K562 (cell line): Measurements from ENCODE around the gene ACVR2B. TPM values are rescaled to one million over a fixed set of nuclear protein-coding genes. Genes with fewer than 3 reads are reported as not detected.
"Not testable (repeated sequence)": the region's sequence is repeated elsewhere in the genome, so short reads cannot be mapped to it uniquely, and the experiment has no call there.

ENCODE experiments used
- ATAC-seq: fragments of 200-7000 bp; cut with Tn5 transposase; 3 replicates; pipeline ENCODE4 v1.9.1; 2020; ENCODE audit warnings: moderate library complexity
- BruUV-seq: library from RNA; stranded (reverse); fragments of 400-500 nt; replicated peaks from 2 replicates; lab custom pipeline; 2021; lab: Mats Ljungman, UMichigan
- CTCF ChIA-PET: fragments of 300-600 bp; formaldehyde crosslinking; extraction: SDS; loops from one replicate; lab custom pipeline; 2021; ENCODE audit warnings: low intra/inter-chr PET ratio; lab: Yijun Ruan, JAX
- POLR2A ChIA-PET: fragments of 300-600, 350-650 bp; sonication (Branson Sonifier 250); formaldehyde crosslinking; extraction: SDS; loops from one replicate; lab custom pipeline; 2021; ENCODE audit warnings: antibody characterized with exemption, inconsistent platforms; lab: Yijun Ruan, JAX
- DNase-seq, 4 experiments: peaks; one replicate each; pipeline versions ENCODE4 v3.0.0 to v3.0.0-alpha.2; 2011 to 2018; ENCODE audit warnings: low spot score in 3 of 4, mixed read lengths in 3 of 4; ENCODE audit errors: extremely low read depth in 1 of 4
- FAIRE-seq: peaks from 2 replicates; lab custom pipeline; 2011; peaks lifted over from hg19 to GRCh38; lab: Jason Lieb, UNC
- H2AFZ ChIP-seq: 2 replicates; pipeline ENCODE4 v1.6.0; 2011; ENCODE audit warnings: low read depth, low read length, control low read depth, inconsistent platforms
- H3K27ac ChIP-seq: fragments of 200-600 bp; 3 replicates; pipeline ENCODE4 v1.8.0; 2011; ENCODE audit warnings: low read depth, mild to moderate bottlenecking, control low read depth, inconsistent platforms, low read length, moderate library complexity, mixed read lengths; ENCODE audit errors: extremely low read depth
- H3K27me3 ChIP-seq, 2 experiments: fragments of 300-600 bp in 1 of 2; 2 replicates in 1 of 2; 3 replicates in 1 of 2; pipeline versions ENCODE4 v1.6.0 to v1.8.0; 2011; ENCODE audit warnings: inconsistent platforms in 2 of 2, low read length in 2 of 2, mild to moderate bottlenecking in 1 of 2, mixed read lengths in 1 of 2, moderate library complexity in 1 of 2; ENCODE audit not compliant: control insufficient read depth in 2 of 2, insufficient read depth in 2 of 2
- H3K36me3 ChIP-seq: fragments of 300-600 bp; 3 replicates; pipeline ENCODE4 v1.8.0; 2011; ENCODE audit warnings: mild to moderate bottlenecking, low read length, inconsistent platforms; ENCODE audit not compliant: control insufficient read depth, insufficient read depth
- H3K4me1 ChIP-seq, 2 experiments: fragments of 200-600 bp in 1 of 2; replicated peaks in 1 of 2; 2 replicates in 1 of 2; 3 replicates in 1 of 2; pipeline versions ENCODE4 v1.5.1 to v1.8.0; 2011; ENCODE audit warnings: inconsistent platforms in 2 of 2, low read length in 2 of 2, mild to moderate bottlenecking in 1 of 2, mixed read lengths in 1 of 2, moderate library complexity in 1 of 2; ENCODE audit not compliant: control insufficient read depth in 2 of 2, insufficient read depth in 2 of 2
- H3K4me2 ChIP-seq: 2 replicates; pipeline ENCODE4 v1.6.1; 2011; ENCODE audit warnings: low read length, control low read depth, inconsistent platforms, mixed read lengths; ENCODE audit not compliant: insufficient read depth
- H3K4me3 ChIP-seq: fragments of 200-600 bp; sonication (generic), shearing (Covaris generic); 2 replicates; pipeline ENCODE4 v1.5.1; 2016; ENCODE audit warnings: control low read depth, inconsistent platforms
- H3K79me2 ChIP-seq: fragments of 200-600 bp; 3 replicates; pipeline ENCODE4 v1.8.0; 2011; ENCODE audit warnings: low read length, inconsistent platforms; ENCODE audit not compliant: control insufficient read depth, insufficient read depth
- H3K9ac ChIP-seq, 2 experiments: 2 replicates each; pipeline versions ENCODE4 v1.6.0 to v1.6.1; 2011; ENCODE audit warnings: low read depth in 2 of 2, low read length in 2 of 2, control low read depth in 1 of 2, inconsistent platforms in 1 of 2, mild to moderate bottlenecking in 1 of 2, mixed read lengths in 1 of 2; ENCODE audit not compliant: insufficient read depth in 1 of 2
- H3K9me1 ChIP-seq: one replicate; pipeline ENCODE4 v1.6.0; 2011; ENCODE audit warnings: inconsistent platforms, mild to moderate bottlenecking, low read length, moderate library complexity; ENCODE audit not compliant: control insufficient read depth, insufficient read depth
- H3K9me3 ChIP-seq: replicated peaks from 2 replicates; pipeline ENCODE4 v1.5.1; 2011; ENCODE audit warnings: low read depth, low read length, inconsistent platforms; ENCODE audit not compliant: control insufficient read depth, insufficient read depth
- H4K20me1 ChIP-seq: replicated peaks from 2 replicates; pipeline ENCODE4 v1.6.1; 2011; ENCODE audit warnings: low read length, inconsistent platforms, mixed read lengths; ENCODE audit not compliant: control insufficient read depth, insufficient read depth
- DIDO1 ChIP-seq: fragments of 450-650 bp; IDR thresholded peaks from 2 replicates; pipeline ENCODE4 v1.6.1; 2016; ENCODE audit warnings: low read depth, missing biosample characterization, missing genetic modification characterization
- JUNB ChIP-seq: fragments of 450-650 bp; formaldehyde crosslinking; conservative IDR thresholded peaks from 2 replicates; pipeline ENCODE4 v1.4.0; 2020; ENCODE audit warnings: mild to moderate bottlenecking
- KLF16 ChIP-seq: IDR thresholded peaks from 2 replicates; pipeline ENCODE4 v1.6.1; 2016; ENCODE audit warnings: antibody characterized with exemption
- NFIX ChIP-seq: fragments of 250-450 bp; sonication (Bioruptor Pico); IDR thresholded peaks from 2 replicates; pipeline ENCODE4 v1.4.0; 2020; ENCODE audit warnings: low read depth, mild to moderate bottlenecking, moderate library complexity
- RNF2 ChIP-seq: sonication (generic); IDR thresholded peaks from 2 replicates; pipeline ENCODE4 v1.6.1; 2016
- SAP30 ChIP-seq: fragments of 200-600 bp; sonication (generic); IDR thresholded peaks from 2 replicates; pipeline ENCODE4 v1.6.1; 2012; ENCODE audit warnings: borderline replicate concordance, low read depth, mild to moderate bottlenecking, moderate library complexity, low read length, control low read depth, inconsistent platforms; ENCODE audit not compliant: insufficient read depth, poor library complexity, severe bottlenecking
- TFAM ChIP-seq: fragments of 250-450 bp; sonication (Bioruptor Pico); conservative IDR thresholded peaks from 2 replicates; pipeline ENCODE4 v1.5.0; 2021; ENCODE audit warnings: mild to moderate bottlenecking, moderate library complexity
- WHSC1 ChIP-seq: IDR thresholded peaks from one replicate; pipeline ENCODE4 v1.6.1; 2012; ENCODE audit warnings: low read length, control low read depth, inconsistent platforms
- ZKSCAN8 ChIP-seq: fragments of 200-800 bp; sonication (Bioruptor generic); IDR thresholded peaks from 2 replicates; pipeline ENCODE4 v1.6.1; 2016; ENCODE audit warnings: missing genetic modification characterization, missing compliant biosample characterization
- ZNF146 ChIP-seq: IDR thresholded peaks from one replicate; pipeline ENCODE4 v1.6.1; 2018; ENCODE audit warnings: missing compliant biosample characterization; ENCODE audit not compliant: unreplicated experiment
- WGBS: fragments of 100-300 bp; shearing (Covaris generic); methylation state at CpG from one replicate; pipeline ENCODE4 v1.1.6; 2016; ENCODE audit warnings: low coverage, mixed read lengths; ENCODE audit not compliant: insufficient coverage; ENCODE audit errors: missing lambda C conversion rate; 5-methylcytosine and 5-hydroxymethylcytosine counted together
- in situ Hi-C: fragments of 300-500 bp; cut with MboI; formaldehyde crosslinking; loops from 4 replicates; pipeline ENCODE4 v1.15.0; 2018; ENCODE audit warnings: inconsistent platforms, mixed read lengths
- intact Hi-C: fragments of 100-400 bp; cut with micrococcal nuclease; formaldehyde crosslinking; loops from 2 replicates; pipeline ENCODE4 v1.14.2; 2022
- polyA plus RNA-seq, 8 experiments: library from polyadenylated mRNA; depleted of rRNA in 4 of 8; stranded (reverse) in 5 of 8; unstranded in 3 of 8; fragments of >200 nt; fragmentation: Nextera tagmentation in 2 of 8; fragmentation: Illumina TruSeq in 1 of 8; extraction: Ambion mirVana in 2 of 8; extraction: Trizol in 1 of 8; gene quantifications; 2 replicates each; pipeline versions ENCODE4 v1.2.1 to v1.2.3, GENCODE V29; 2011 to 2014; ENCODE audit warnings: inconsistent platforms in 1 of 8, missing spikeins in 1 of 8
- total RNA-seq, 7 experiments: library from RNA; depleted of rRNA in 6 of 7; stranded (reverse); fragments of >200 nt in 6 of 7; fragmentation: Illumina TruSeq in 2 of 7; extraction: Trizol in 2 of 7; gene quantifications; 2 replicates each; pipeline versions ENCODE4 v1.2.1 to v1.2.3, GENCODE V29; 2011 to 2021; ENCODE audit warnings: low replicate concordance in 1 of 7
- TF ChIP-seq, protein P1 (sequence below), 2 experiments: fragments of 250-450 bp in 1 of 2; fragments of 450-650 bp in 1 of 2; sonication (Bioruptor Pico) in 1 of 2; IDR thresholded peaks; 2 replicates each; pipeline versions ENCODE4 v1.6.1 to v1.8.0; 2016 to 2021; ENCODE audit warnings: mild to moderate bottlenecking in 2 of 2, moderate library complexity in 2 of 2, missing compliant biosample characterization in 1 of 2, missing genetic modification characterization in 1 of 2
- TF ChIP-seq, protein P2 (sequence below): sonication (generic); formaldehyde crosslinking; IDR thresholded peaks from 2 replicates; pipeline ENCODE4 v1.8.0; 2022; ENCODE audit warnings: missing genetic modification reagents, mild to moderate bottlenecking, moderate library complexity, borderline replicate concordance
- TF ChIP-seq, protein P3 (sequence below): IDR thresholded peaks from 2 replicates; pipeline ENCODE4 v1.6.1; 2011; ENCODE audit not compliant: insufficient read length; ENCODE audit errors: extremely low read depth
- TF ChIP-seq, protein P4 (sequence below): fragments of 250-450 bp; sonication (Bioruptor Pico); IDR thresholded peaks from 2 replicates; pipeline ENCODE4 v1.5.0; 2021

The ACVR2B gene
- total and polyA plus RNA-seq, 9 of the 15 experiments (the other 6 are each of a cell fraction or from before 2014, with no cell fraction given), result 1.8 to 23.7 (median 7.1) TPM

DNA sequence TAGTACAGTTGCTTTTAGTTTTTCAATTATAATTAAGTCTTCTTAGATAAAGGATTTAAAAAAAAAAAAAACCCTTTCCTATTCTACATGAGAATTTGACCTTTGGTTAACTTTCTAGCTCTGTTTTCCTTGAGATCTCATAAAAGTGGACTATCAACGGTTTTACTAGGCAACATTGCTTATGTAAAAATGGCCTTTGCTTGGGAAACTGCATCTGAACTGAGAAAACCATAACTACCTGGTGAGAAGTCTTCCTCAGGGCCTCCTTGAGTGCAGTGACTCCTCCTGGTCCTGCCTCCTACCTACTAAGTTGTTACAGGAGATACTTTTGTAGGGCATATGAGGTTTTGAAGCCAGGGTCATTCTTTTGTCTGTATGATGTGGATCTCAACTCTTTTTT lies 42.1 kb upstream of the ACVR2B start:
- Histone ChIP-seq H3K9me3 (0 out of 2 replicates have a peak, but pooled peaks cover 2% of the 10 kb centered on the region), H3K4me1 (no peaks in the 10 kb centered on the region), H3K36me3 (0 out of 3 replicates have a peak, but pooled peaks cover 2% of the 10 kb centered on the region), H3K79me2 (no peaks in the 10 kb centered on the region), H3K4me3 (no peak overlapping the region), H3K27me3 (no peaks in the 10 kb centered on the region), H3K9me1 (no peaks in the 10 kb centered on the region), H4K20me1 (no peaks in the 10 kb centered on the region), H3K27ac (no peak overlapping the region), H3K9ac (no peak overlapping the region), H2AFZ (no peak overlapping the region), H3K4me2 (no peak overlapping the region)
- DNase-seq (no peak), FAIRE-seq (no peak), ATAC-seq (no peak)
- 41% methylated on average over 1 of the region's 1 CpG for WGBS
- no TSS peak for BruUV-seq
- ChIA-PET POLR2A (no interaction called here), CTCF (no interaction called here)
- in situ Hi-C loops (no loop called here), intact Hi-C loops (no loop called here)
- no peak for TF ChIP-seq KLF16
- TF ChIP-seq WHSC1, result no peak
- no peak for TF ChIP-seq NFIX (CRISPR knock-in tag)
- TF ChIP-seq, protein P1, sequence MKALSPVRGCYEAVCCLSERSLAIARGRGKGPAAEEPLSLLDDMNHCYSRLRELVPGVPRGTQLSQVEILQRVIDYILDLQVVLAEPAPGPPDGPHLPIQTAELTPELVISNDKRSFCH (CRISPR knock-in tag; IDR thresholded peaks at IDR 0.05), result no peak
- TF ChIP-seq, protein P1 (tag; IDR thresholded peaks at IDR 0.05), result no peak
- TF ChIP-seq, protein P2, sequence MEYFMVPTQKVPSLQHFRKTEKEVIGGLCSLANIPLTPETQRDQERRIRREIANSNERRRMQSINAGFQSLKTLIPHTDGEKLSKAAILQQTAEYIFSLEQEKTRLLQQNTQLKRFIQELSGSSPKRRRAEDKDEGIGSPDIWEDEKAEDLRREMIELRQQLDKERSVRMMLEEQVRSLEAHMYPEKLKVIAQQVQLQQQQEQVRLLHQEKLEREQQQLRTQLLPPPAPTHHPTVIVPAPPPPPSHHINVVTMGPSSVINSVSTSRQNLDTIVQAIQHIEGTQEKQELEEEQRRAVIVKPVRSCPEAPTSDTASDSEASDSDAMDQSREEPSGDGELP, result no peak
- TF ChIP-seq RNF2, result no peak
- TF ChIP-seq, protein P3, sequence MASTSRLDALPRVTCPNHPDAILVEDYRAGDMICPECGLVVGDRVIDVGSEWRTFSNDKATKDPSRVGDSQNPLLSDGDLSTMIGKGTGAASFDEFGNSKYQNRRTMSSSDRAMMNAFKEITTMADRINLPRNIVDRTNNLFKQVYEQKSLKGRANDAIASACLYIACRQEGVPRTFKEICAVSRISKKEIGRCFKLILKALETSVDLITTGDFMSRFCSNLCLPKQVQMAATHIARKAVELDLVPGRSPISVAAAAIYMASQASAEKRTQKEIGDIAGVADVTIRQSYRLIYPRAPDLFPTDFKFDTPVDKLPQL, result no peak
- no peak for TF ChIP-seq TFAM (CRISPR knock-in tag)
- TF ChIP-seq SAP30, result no peak
- no peak for TF ChIP-seq ZKSCAN8 (CRISPR knock-in tag)
- TF ChIP-seq JUNB (CRISPR knock-in tag), result no peak
- TF ChIP-seq ZNF146, result no peak
- TF ChIP-seq, protein P4, sequence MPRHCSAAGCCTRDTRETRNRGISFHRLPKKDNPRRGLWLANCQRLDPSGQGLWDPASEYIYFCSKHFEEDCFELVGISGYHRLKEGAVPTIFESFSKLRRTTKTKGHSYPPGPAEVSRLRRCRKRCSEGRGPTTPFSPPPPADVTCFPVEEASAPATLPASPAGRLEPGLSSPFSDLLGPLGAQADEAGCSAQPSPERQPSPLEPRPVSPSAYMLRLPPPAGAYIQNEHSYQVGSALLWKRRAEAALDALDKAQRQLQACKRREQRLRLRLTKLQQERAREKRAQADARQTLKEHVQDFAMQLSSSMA (CRISPR knock-in tag), result no peak
- TF ChIP-seq DIDO1 (tag), result no peak

DNA sequence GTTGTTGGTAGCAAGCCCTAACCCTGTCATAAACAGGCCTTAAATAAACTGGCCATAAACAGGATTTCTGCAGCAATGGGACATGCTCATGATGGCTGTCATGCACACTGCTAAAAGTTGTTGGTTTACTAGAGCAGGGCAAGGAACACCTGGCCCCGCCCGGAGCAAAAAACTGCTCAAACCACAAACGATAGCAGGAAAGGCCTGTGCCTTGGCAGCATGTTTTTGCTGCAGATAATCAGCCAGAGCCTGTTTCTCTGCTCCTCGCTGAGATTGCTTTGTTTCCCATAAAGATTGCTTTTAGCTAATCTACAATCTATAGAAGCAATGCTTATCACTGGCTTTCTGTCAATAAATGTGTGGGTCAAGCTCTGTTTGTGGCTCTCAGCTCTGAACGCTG lies 32.9 kb upstream of the ACVR2B start:
- H3K79me2 ChIP-seq, H3K27me3 ChIP-seq, POLR2A ChIA-PET, ATAC-seq, H3K4me2 ChIP-seq, in situ Hi-C loops, DNase-seq, FAIRE-seq, CTCF ChIA-PET, H2AFZ ChIP-seq, intact Hi-C loops, BruUV-seq, H3K9me3 ChIP-seq, H3K9ac ChIP-seq, H3K27ac ChIP-seq, H3K4me3 ChIP-seq, H3K4me1 ChIP-seq, H4K20me1 ChIP-seq, H3K36me3 ChIP-seq, H3K9me1 ChIP-seq: not testable (repeated sequence)
- 52% methylated on average over 5 of the region's 5 CpGs for WGBS
